HCT116 (cell line): ENCODE measurements around the gene PTDSS2.

Source experiments
- CEBPB ChIP-seq: IDR thresholded peaks from 2 replicates; pipeline ENCODE4 v1.6.1; 2012; ENCODE audit warnings: low read depth
- CTCF ChIP-seq, 3 experiments: fragments of 200-600 bp in 1 of 3; sonication (generic) in 1 of 3; IDR thresholded peaks in 2 of 3; conservative IDR thresholded peaks in 1 of 3; 2 replicates each; pipeline ENCODE4 v1.5.1; 2012 to 2017; ENCODE audit warnings: low read depth in 2 of 3, low read length in 2 of 3, antibody characterized with exemption in 1 of 3, borderline replicate concordance in 1 of 3, control low read depth in 1 of 3, mild to moderate bottlenecking in 1 of 3, mixed read lengths in 1 of 3, mixed run types in 1 of 3, moderate library complexity in 1 of 3; ENCODE audit not compliant: insufficient read depth in 1 of 3
- EZH2 ChIP-seq: fragments of 200-600 bp; sonication (generic); IDR thresholded peaks from 2 replicates; pipeline ENCODE4 v1.6.1; 2017; ENCODE audit warnings: antibody characterized with exemption, mixed run types
- MAX ChIP-seq: IDR thresholded peaks from 2 replicates; pipeline ENCODE4 v1.6.1; 2012
- POLR2A ChIP-seq: IDR thresholded peaks from 2 replicates; pipeline ENCODE4 v1.7.0; 2011; ENCODE audit warnings: borderline replicate concordance; ENCODE audit not compliant: insufficient read depth, insufficient read length; ENCODE audit errors: extremely low read depth
- POLR2AphosphoS5 ChIP-seq: IDR thresholded peaks from 2 replicates; pipeline ENCODE4 v1.6.1; 2011; ENCODE audit warnings: mild to moderate bottlenecking, low read depth, low read length, moderate library complexity
- REST ChIP-seq: IDR thresholded peaks from 2 replicates; pipeline ENCODE4 v1.6.1; 2012; ENCODE audit warnings: low read depth
- TCF7L2 ChIP-seq: IDR thresholded peaks from 2 replicates; pipeline ENCODE4 v1.7.0; 2011; ENCODE audit warnings: borderline replicate concordance, inconsistent platforms; ENCODE audit not compliant: insufficient read depth, insufficient read length; ENCODE audit errors: extremely low read depth
- ZBTB33 ChIP-seq: IDR thresholded peaks from 2 replicates; pipeline ENCODE4 v1.6.1; 2011; ENCODE audit warnings: mild to moderate bottlenecking, low read length, moderate library complexity; ENCODE audit not compliant: insufficient replicate concordance; ENCODE audit errors: extremely low read depth
- ZFX ChIP-seq: fragments of 450-650 bp; IDR thresholded peaks from 2 replicates; pipeline ENCODE4 v1.6.1; 2017

GRCh38 chr11:426851-427250 is 23.2 kb upstream of the PTDSS2 start:
- TF ChIP-seq CTCF (IDR thresholded peaks at IDR 0.05 in 2 of 3, conservative IDR thresholded peaks at IDR 0.05 in 1 of 3; ENCODE audit: borderline replicate concordance in 1 of 3, insufficient read depth in 1 of 3, low read depth in 2 of 3, low read length in 2 of 3) (no peak), EZH2 (no peak), POLR2A (no peak), MAX (no peak), ZFX (no peak), REST (no peak), POLR2AphosphoS5 (no peak), ZBTB33 (no peak), CEBPB (no peak), TCF7L2 (no peak)
